A673 (cell line): ENCODE results near the gene PHRF1.

Source experiments
- CTCF ChIP-seq: fragments of 300-800, 200-600 bp; sonication (generic); conservative IDR thresholded peaks from 2 replicates; pipeline ENCODE4 v1.5.1; 2017; ENCODE audit warnings: low read depth, mild to moderate bottlenecking, antibody characterized with exemption, low read length, moderate library complexity, mixed read lengths
- EZH2 ChIP-seq: fragments of 200-600 bp; sonication (generic); IDR thresholded peaks from 2 replicates; pipeline ENCODE4 v1.6.1; 2017; ENCODE audit warnings: borderline replicate concordance, low read depth, mild to moderate bottlenecking, mixed read lengths, antibody characterized with exemption, low read length; ENCODE audit not compliant: poor library complexity, severe bottlenecking

GRCh38 chr11:605286-606129, 29.2 kb downstream of the PHRF1 start:
- TF ChIP-seq CTCF (no peak), EZH2 (no peak)
